ENCODE measurements around the gene RRAS2. TPM values are rescaled to one million over a fixed set of nuclear protein-coding genes. Genes with fewer than 3 reads are reported as not detected.

The RRAS2 gene
- total and polyA plus RNA-seq, 10 of the 15 experiments (the other 5 are each of a cell fraction or from before 2014, with no cell fraction given), result 26.9 to 72.4 (median 45.4) TPM

- no peak for TF ChIP-seq MYC (IDR thresholded peaks at IDR 0.05; ENCODE audit: insufficient read depth, insufficient read length, insufficient replicate concordance, low read length, severe bottlenecking)
- TF ChIP-seq E2F8 (IDR thresholded peaks at IDR 0.05; ENCODE audit: low read depth, partially characterized antibody), result no peak
- TF ChIP-seq TBL1XR1 (IDR thresholded peaks at IDR 0.05; ENCODE audit: low read depth, low read length), result no peak
- TF ChIP-seq BHLHE40 (IDR thresholded peaks at IDR 0.05; ENCODE audit: borderline replicate concordance in 1 of 2, low read depth in 2 of 2, low read length in 1 of 2), result peak in 1 of 2 experiments; percentile 47; a peak in 1 of 4 replicates
- TF ChIP-seq ZSCAN29 (IDR thresholded peaks at IDR 0.05), result no peak
- no peak for TF ChIP-seq SMAD5 (IDR thresholded peaks at IDR 0.05; ENCODE audit: low read depth)
- TF ChIP-seq CUX1 (IDR thresholded peaks at IDR 0.05; ENCODE audit: insufficient replicate concordance, low read depth, low read length), result no peak
- TF ChIP-seq NFYB (IDR thresholded peaks at IDR 0.05; ENCODE audit: insufficient read depth, low read depth, low read length), result no peak
- no peak for TF ChIP-seq LARP7 (IDR thresholded peaks at IDR 0.05)
- TF ChIP-seq HDAC6 (IDR thresholded peaks at IDR 0.05; ENCODE audit: unreplicated experiment), result no peak
- 0 out of 2 replicates have a peak, but pooled peaks have one; percentile 5 for TF ChIP-seq BCL11A (IDR thresholded peaks at IDR 0.05; ENCODE audit: low read depth, low read length)
- TF ChIP-seq BRCA1 (IDR thresholded peaks at IDR 0.05; ENCODE audit: low read depth, low read length), result no peak
- TF ChIP-seq EZH2 (IDR thresholded peaks at IDR 0.05; ENCODE audit: borderline replicate concordance, control insufficient read depth, low read depth, low read length), result no peak
- peak; percentile 74 for TF ChIP-seq IRF4 (IDR thresholded peaks at IDR 0.05; ENCODE audit: low read depth, low read length)
- TF ChIP-seq ESRRA (IDR thresholded peaks at IDR 0.05; ENCODE audit: low read length), result no peak
- no peak for TF ChIP-seq ZBTB40 (IDR thresholded peaks at IDR 0.05; ENCODE audit: borderline replicate concordance)
Observed at GRCh38 chr11:14237444-14237961, 121.5 kb downstream of the RRAS2 start (continued).
